ENCODE measurements around the gene MSMP. TPM values are rescaled to one million over a fixed set of nuclear protein-coding genes. Genes with fewer than 3 reads are reported as not detected.

MSMP gene
- total and polyA plus RNA-seq, 2 donors (not counting 1 experiment from before 2014, with no cell fraction given): 2.3 to 3.9 TPM

DNA sequence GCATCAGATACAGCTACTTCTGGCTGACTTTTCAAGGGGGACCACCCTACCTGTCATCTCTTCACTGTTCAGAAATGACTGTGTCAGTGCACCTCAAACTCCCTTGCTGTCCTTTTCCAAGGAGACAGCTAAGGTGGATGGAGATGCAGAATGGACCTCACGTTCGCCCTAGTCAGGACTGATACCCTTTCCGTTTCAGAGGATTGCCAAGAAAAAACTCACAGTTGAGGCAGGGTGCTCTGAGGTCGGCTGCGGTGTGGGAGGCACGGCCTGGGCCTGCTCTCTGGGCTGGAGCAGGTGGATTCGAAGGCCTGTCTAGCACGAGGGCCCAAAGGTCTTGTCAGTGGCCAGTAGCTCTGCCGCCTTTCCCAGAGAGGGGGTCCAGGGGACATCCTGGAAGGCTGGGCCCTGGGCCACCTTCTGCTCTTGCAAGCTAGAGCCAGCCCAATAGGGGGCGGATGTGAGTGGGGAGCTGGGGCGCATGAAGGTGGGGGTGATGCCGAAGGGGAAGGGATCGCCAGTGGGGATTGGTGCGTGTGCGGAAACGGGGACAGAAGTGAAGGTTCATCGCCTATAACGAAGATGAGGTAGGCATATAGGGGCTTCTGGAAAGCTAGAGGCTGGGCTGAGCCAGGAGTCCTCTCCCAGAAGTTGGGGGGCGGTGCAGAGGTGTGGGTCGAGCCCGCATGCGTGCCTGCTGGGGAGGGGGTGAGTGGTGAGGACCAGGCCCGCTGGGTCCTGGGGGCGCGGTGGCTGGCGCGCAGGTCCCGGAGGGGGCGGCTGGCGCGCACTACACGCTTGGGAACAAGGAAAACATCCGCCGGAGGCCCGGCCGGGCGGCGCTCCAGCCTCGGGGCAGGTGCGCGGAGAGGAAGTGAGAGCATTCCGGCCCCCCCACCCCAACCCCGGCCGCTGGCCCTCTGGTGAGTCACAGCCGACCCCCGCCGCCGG is 2.5 kb upstream of the MSMP start:
- TF ChIP-seq, protein P1, sequence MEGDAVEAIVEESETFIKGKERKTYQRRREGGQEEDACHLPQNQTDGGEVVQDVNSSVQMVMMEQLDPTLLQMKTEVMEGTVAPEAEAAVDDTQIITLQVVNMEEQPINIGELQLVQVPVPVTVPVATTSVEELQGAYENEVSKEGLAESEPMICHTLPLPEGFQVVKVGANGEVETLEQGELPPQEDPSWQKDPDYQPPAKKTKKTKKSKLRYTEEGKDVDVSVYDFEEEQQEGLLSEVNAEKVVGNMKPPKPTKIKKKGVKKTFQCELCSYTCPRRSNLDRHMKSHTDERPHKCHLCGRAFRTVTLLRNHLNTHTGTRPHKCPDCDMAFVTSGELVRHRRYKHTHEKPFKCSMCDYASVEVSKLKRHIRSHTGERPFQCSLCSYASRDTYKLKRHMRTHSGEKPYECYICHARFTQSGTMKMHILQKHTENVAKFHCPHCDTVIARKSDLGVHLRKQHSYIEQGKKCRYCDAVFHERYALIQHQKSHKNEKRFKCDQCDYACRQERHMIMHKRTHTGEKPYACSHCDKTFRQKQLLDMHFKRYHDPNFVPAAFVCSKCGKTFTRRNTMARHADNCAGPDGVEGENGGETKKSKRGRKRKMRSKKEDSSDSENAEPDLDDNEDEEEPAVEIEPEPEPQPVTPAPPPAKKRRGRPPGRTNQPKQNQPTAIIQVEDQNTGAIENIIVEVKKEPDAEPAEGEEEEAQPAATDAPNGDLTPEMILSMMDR (IDR thresholded peaks at IDR 0.05): peak; percentile 70
- no peak for TF ChIP-seq EZH2 (IDR thresholded peaks at IDR 0.05; ENCODE audit: borderline replicate concordance, insufficient read depth, low read depth, low read length, poor library complexity, severe bottlenecking)
- ATAC-seq (ENCODE audit: low read depth) (peak; percentile 80), DNase-seq (peak; percentile 84)
- 4% methylated on average over 47 of the region's 48 CpGs for WGBS (ENCODE audit: insufficient coverage)
- H3K27ac Mint-ChIP-seq: peak overlapping the region; percentile 97
- ChIA-PET CTCF (interaction anchor here (0.8 to 7.7 kb wide), 23 partner anchors 11 to 153 kb away, joined by 3 to 56 read pairs (median 4); partner anchors contain the start of genes CCDC107, CREB3, GBA2 and HINT2), POLR2A (interaction anchor here (0.6 to 3.1 kb wide), 13 partner anchors 8 to 1710 kb away, joined by 3 to 16 read pairs (median 3); partner anchors contain the start of genes FAM221B, GBA2 and RGP1)
- peaks cover 34 to 44% of the 10 kb centered on the region in 2 donors for H3K4me1 ChIP-seq (ENCODE audit: control insufficient read depth in 2 of 2, insufficient read depth in 2 of 2, low read length in 2 of 2)
- no peaks in the 10 kb centered on the region for H3K27me3 ChIP-seq (replicated peaks in 1 of 4; ENCODE audit: control extremely low read depth in 1 of 4, control insufficient read depth in 3 of 4, insufficient read depth in 4 of 4, low read length in 3 of 4)
- peaks cover 65% of the 10 kb centered on the region for H3K4me1 Mint-ChIP-seq
- H3K9ac ChIP-seq (ENCODE audit: low read length): peak overlapping the region; percentile 82
- no peaks in the 10 kb centered on the region for H3K9me3 ChIP-seq (ENCODE audit: control extremely low read depth in 1 of 3, control insufficient read depth in 2 of 3, insufficient read depth in 1 of 3, low read length in 2 of 3)
- peak overlapping the region; percentile 89 for H3K4me2 ChIP-seq (replicated peaks; ENCODE audit: low read depth, low read length, poor library complexity, severe bottlenecking)
- intact Hi-C loops (cut with micrococcal nuclease): loop anchor here (1.0 to 5.0 kb wide), 7 partner anchors 7 to 639 kb away; partner anchors contain the start of genes ATOSB, CREB3, GBA2 and HINT2
- H3K27ac ChIP-seq (ENCODE audit: low read length in 2 of 2): peak overlapping the region; percentile 92 to 94
- peak overlapping the region; percentile 39 to 85 (median 81) for H3K4me3 ChIP-seq (ENCODE audit: control extremely low read depth in 1 of 5, extremely low read depth in 1 of 5, insufficient read depth in 1 of 5, low read depth in 2 of 5, low read length in 4 of 5)
- H3K4me3 Mint-ChIP-seq: peak overlapping the region; percentile 93
- H3K36me3 ChIP-seq (replicated peaks in 1 of 2; ENCODE audit: control extremely low read depth in 1 of 2, control insufficient read depth in 1 of 2, extremely low read depth in 1 of 2, insufficient read depth in 2 of 2, low read length in 1 of 2): peaks cover 2 to 31% of the 10 kb centered on the region in 2 experiments
- H4K20me1 ChIP-seq (ENCODE audit: control insufficient read depth, insufficient read depth, low read length, poor library complexity, severe bottlenecking): no peaks in the 10 kb centered on the region
- peak overlapping the region; percentile 88 for H2AFZ ChIP-seq (ENCODE audit: insufficient read depth, low read depth, low read length, poor library complexity, severe bottlenecking)
- no peaks in the 10 kb centered on the region for H3K27me3 Mint-ChIP-seq
- no peaks in the 10 kb centered on the region for H3K9me3 Mint-ChIP-seq (ENCODE audit: insufficient read depth)
- H3K79me2 ChIP-seq (ENCODE audit: control insufficient read depth, insufficient read depth, low read length): peaks cover 80% of the 10 kb centered on the region
